ENCODE results near the gene ELFN1. TPM values are rescaled to one million over a fixed set of nuclear protein-coding genes. Genes with fewer than 3 reads are reported as not detected.

The ELFN1 gene
- total and polyA plus RNA-seq, 9 of the 15 experiments (the other 6 are each of a cell fraction or from before 2014, with no cell fraction given), result 0.04 to 0.64 (median 0.18) TPM; not detected in 2

DNA sequence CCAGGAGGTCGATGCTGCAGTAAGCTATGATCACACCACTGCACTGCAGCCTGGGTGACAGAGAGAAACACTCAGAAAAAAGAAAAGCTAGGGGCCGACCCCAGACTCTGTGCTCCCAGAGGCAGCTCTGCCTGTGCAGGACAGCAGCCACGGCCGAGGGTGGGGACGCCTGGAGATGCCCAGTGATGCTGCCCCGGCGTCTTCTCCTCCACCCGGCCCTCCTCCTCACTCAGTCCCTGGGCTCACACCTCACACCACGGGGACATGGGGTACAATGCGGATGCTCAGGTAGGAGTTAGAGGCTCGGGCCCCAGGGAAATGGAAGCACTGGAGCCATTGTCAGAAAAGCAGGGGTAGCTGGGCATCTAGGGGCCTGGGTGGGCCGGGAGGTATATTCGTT is 46.3 kb upstream of the ELFN1 start (continued):
- TF ChIP-seq, protein P1, sequence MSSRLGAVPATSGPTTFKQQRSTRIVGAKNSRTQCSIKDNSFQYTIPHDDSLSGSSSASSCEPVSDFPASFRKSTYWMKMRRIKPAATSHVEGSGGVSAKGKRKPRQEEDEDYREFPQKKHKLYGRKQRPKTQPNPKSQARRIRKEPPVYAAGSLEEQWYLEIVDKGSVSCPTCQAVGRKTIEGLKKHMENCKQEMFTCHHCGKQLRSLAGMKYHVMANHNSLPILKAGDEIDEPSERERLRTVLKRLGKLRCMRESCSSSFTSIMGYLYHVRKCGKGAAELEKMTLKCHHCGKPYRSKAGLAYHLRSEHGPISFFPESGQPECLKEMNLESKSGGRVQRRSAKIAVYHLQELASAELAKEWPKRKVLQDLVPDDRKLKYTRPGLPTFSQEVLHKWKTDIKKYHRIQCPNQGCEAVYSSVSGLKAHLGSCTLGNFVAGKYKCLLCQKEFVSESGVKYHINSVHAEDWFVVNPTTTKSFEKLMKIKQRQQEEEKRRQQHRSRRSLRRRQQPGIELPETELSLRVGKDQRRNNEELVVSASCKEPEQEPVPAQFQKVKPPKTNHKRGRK (tag; IDR thresholded peaks at IDR 0.05), result no peak
- no peak for TF ChIP-seq ZKSCAN8 (CRISPR knock-in tag; IDR thresholded peaks at IDR 0.05)
- no peak for TF ChIP-seq PHF20 (IDR thresholded peaks at IDR 0.05; ENCODE audit: partially characterized antibody)

DNA sequence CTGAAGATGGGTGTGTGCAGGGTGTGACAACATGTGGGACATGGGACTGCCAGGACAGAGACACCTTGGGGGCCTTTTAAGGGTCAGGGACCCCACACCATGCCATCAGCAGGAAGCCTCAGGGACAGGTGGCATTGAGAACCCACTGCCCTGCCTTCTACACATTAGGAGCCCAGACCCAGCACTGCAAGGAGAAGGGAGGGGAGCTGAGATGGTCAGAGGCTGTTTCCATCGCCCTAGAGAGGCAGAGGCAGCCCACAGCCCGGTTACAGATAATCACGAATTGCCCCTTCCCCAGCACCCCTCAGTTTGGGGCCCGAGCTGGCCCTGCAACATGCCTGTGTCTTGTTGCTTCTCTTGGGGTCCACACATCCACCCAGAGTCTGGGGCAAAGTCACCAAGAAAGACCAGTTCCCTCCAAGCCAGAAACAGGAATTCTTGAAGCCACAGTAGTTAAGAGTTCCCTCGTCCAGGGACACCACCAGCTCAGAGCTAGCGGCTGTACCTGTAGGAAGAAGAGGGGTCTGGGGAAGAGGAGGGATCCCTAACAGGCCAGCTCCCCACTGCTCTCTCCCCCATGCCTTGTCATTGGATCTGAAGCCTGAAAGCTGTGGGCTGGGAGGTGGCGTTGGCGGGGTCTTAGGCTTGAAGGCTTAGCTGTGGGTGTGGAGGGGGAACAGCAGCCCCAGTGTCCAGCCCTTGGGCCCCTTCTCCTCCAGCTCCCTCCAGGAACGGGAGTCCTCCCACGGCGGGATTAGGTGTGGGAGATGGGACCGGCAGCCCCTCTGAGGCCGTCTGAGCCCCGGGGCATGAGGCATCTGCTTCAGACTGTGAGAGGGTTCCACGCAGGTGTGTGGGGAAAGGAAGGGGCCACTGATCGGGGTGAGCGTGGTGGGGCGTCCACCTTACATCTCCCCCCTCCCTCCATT is 44.8 kb upstream of the ELFN1 start:
- FAIRE-seq (no peak), ATAC-seq (no peak; the same call in 1 of the 3 replicates), DNase-seq (ENCODE audit: extremely low read depth in 1 of 4, low spot score in 3 of 4) (peak in 1 of 4 experiments; percentile 5)
- Histone ChIP-seq H2AFZ (ENCODE audit: low read depth, low read length) (no peak overlapping the region), H3K27me3 (ENCODE audit: control insufficient read depth in 2 of 2, insufficient read depth in 2 of 2, low read length in 2 of 2) (peaks cover 16 to 52% of the 10 kb centered on the region in 2 experiments; a peak in 4 of 5 replicates), H3K79me2 (ENCODE audit: control insufficient read depth, insufficient read depth, low read length) (no peaks in the 10 kb centered on the region), H3K4me1 (replicated peaks in 1 of 2; ENCODE audit: control insufficient read depth in 2 of 2, insufficient read depth in 2 of 2, low read length in 2 of 2) (peaks cover 0 to 8% of the 10 kb centered on the region in 2 experiments; a peak in 2 of 5 replicates), H3K27ac (ENCODE audit: extremely low read depth, low read depth, low read length) (no peak overlapping the region), H3K9me3 (replicated peaks; ENCODE audit: control insufficient read depth, insufficient read depth, low read depth, low read length) (peaks cover 2% of the 10 kb centered on the region; the same call in 1 of the 2 replicates), H3K9me1 (ENCODE audit: control insufficient read depth, insufficient read depth, low read length) (no peaks in the 10 kb centered on the region), H3K36me3 (ENCODE audit: control insufficient read depth, insufficient read depth, low read length) (no peaks in the 10 kb centered on the region), H3K4me3 (no peak overlapping the region), H4K20me1 (replicated peaks; ENCODE audit: control insufficient read depth, insufficient read depth, low read length) (0 out of 2 replicates have a peak, but pooled peaks cover 7% of the 10 kb centered on the region), H3K4me2 (ENCODE audit: insufficient read depth, low read length) (no peak overlapping the region), H3K9ac (ENCODE audit: insufficient read depth in 1 of 2, low read depth in 2 of 2, low read length in 2 of 2) (no peak overlapping the region; a peak in 1 of 4 replicates)
- ChIA-PET CTCF (ENCODE audit: low intra/inter-chr PET ratio) (no interaction called here), POLR2A (interaction anchor here (0.6 to 0.8 kb wide), 2 partner anchors 23 to 485 kb away, joined by 3 read pairs; no protein-coding TSS in a partner anchor)
- intact Hi-C loops (cut with micrococcal nuclease), result no loop called here
- 7% methylated on average over 17 of the region's 18 CpGs for WGBS (ENCODE audit: insufficient coverage, low coverage, missing lambda C conversion rate)
- in situ Hi-C loops (cut with MboI), result no loop called here
- BruUV-seq (replicated peaks), result no TSS peak
- no peak for TF ChIP-seq MAZ (CRISPR knock-in tag; conservative IDR thresholded peaks at IDR 0.05 in 1 of 2, IDR thresholded peaks at IDR 0.05 in 1 of 2)
- no peak for TF ChIP-seq ZC3H8 (IDR thresholded peaks at IDR 0.05)
- TF ChIP-seq, protein P2, sequence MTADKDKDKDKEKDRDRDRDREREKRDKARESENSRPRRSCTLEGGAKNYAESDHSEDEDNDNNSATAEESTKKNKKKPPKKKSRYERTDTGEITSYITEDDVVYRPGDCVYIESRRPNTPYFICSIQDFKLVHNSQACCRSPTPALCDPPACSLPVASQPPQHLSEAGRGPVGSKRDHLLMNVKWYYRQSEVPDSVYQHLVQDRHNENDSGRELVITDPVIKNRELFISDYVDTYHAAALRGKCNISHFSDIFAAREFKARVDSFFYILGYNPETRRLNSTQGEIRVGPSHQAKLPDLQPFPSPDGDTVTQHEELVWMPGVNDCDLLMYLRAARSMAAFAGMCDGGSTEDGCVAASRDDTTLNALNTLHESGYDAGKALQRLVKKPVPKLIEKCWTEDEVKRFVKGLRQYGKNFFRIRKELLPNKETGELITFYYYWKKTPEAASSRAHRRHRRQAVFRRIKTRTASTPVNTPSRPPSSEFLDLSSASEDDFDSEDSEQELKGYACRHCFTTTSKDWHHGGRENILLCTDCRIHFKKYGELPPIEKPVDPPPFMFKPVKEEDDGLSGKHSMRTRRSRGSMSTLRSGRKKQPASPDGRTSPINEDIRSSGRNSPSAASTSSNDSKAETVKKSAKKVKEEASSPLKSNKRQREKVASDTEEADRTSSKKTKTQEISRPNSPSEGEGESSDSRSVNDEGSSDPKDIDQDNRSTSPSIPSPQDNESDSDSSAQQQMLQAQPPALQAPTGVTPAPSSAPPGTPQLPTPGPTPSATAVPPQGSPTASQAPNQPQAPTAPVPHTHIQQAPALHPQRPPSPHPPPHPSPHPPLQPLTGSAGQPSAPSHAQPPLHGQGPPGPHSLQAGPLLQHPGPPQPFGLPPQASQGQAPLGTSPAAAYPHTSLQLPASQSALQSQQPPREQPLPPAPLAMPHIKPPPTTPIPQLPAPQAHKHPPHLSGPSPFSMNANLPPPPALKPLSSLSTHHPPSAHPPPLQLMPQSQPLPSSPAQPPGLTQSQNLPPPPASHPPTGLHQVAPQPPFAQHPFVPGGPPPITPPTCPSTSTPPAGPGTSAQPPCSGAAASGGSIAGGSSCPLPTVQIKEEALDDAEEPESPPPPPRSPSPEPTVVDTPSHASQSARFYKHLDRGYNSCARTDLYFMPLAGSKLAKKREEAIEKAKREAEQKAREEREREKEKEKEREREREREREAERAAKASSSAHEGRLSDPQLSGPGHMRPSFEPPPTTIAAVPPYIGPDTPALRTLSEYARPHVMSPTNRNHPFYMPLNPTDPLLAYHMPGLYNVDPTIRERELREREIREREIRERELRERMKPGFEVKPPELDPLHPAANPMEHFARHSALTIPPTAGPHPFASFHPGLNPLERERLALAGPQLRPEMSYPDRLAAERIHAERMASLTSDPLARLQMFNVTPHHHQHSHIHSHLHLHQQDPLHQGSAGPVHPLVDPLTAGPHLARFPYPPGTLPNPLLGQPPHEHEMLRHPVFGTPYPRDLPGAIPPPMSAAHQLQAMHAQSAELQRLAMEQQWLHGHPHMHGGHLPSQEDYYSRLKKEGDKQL (CRISPR knock-in tag; IDR thresholded peaks at IDR 0.05; ENCODE audit: borderline replicate concordance), result no peak
